Right lobe of liver (tissue), 6 donors: ENCODE results near the gene DNAH2. TPM values are rescaled to one million over a fixed set of nuclear protein-coding genes. Genes with fewer than 3 reads are reported as not detected.

ENCODE experiments used
- ATAC-seq, 4 donors: fragments of 200-7000 bp; cut with Tn5 transposase; one replicate each; pipeline ENCODE4 v1.9.1; 2020; ENCODE audit warnings: mild to moderate bottlenecking in 4 of 4, moderate library complexity in 4 of 4
- DNase-seq, 3 donors: peaks; one replicate each; pipeline ENCODE4 v3.0.0-alpha.2; 2020
- H3K27ac ChIP-seq, 3 donors: fragments of 200-600 bp; one replicate each; pipeline ENCODE4 v1.8.0; 2022
- H3K27me3 ChIP-seq, 2 donors: fragments of 200-600 bp; one replicate each; pipeline ENCODE4 v1.8.0; 2022
- H3K36me3 ChIP-seq, 4 donors: fragments of 200-600 bp; sonication (generic) in 1 of 4; one replicate each; pipeline versions ENCODE4 v1.5.1 to v1.8.0; 2017 to 2022; ENCODE audit warnings: control low read depth in 1 of 4
- H3K4me1 ChIP-seq, 4 donors: fragments of 200-600 bp; sonication (generic) in 1 of 4; one replicate each; pipeline versions ENCODE4 v1.5.1 to v1.8.0; 2017 to 2022; ENCODE audit warnings: control low read depth in 1 of 4
- H3K4me3 ChIP-seq, 3 donors: fragments of 200-600 bp; one replicate each; pipeline ENCODE4 v1.8.0; 2022
- H3K9me3 ChIP-seq, 4 donors: fragments of 200-600 bp; sonication (generic) in 1 of 4; one replicate each; pipeline versions ENCODE4 v1.5.1 to v1.8.0; 2017 to 2022; ENCODE audit warnings: control low read depth in 1 of 4
- POLR2A ChIP-seq: fragments of 450-650 bp; IDR thresholded peaks from one replicate; pipeline ENCODE4 v1.6.1; 2017; ENCODE audit warnings: antibody characterized with exemption, mild to moderate bottlenecking
- WGBS: methylation state at CpG from one replicate; pipeline ENCODE4 v1.1.6; 2018; ENCODE audit warnings: low coverage, low lambda C conversion rate; ENCODE audit not compliant: insufficient coverage; ENCODE audit errors: missing lambda C conversion rate; 5-methylcytosine and 5-hydroxymethylcytosine counted together
- intact Hi-C, 2 donors: fragments of 100-400 bp; cut with DNase I; formaldehyde crosslinking; loops; one replicate each; pipeline versions ENCODE4 v1.11.2 to v1.14.1; 2022
- total RNA-seq, 6 experiments: library from RNA; depleted of rRNA in 2 of 6; stranded (reverse); fragments of >200 nt in 2 of 6; fragmentation: NEBNext Ultra II Directional in 3 of 6; extraction: Animal tissue kit (Norgen Biotek cat#: 25700) in 3 of 6; gene quantifications; one replicate each; pipeline versions ENCODE4 v1.1.0 to v1.2.4, GENCODE V29; 2016 to 2023
- TF ChIP-seq, protein P1 (sequence below), 4 donors: fragments of 200-600 bp in 3 of 4; fragments of 450-650 bp in 1 of 4; IDR thresholded peaks; one replicate each; pipeline versions ENCODE4 v1.5.1 to v1.8.0; 2016 to 2022; ENCODE audit warnings: antibody characterized with exemption in 4 of 4, mild to moderate bottlenecking in 2 of 4
- donor health status: DM: no; HTN: yes; CAD: no.
- donor health status: DM: no; HTN: no; CAD: no.
- donor health status: DM: no; HTN: no; CAD: no.
- donor health status: DM: no; HTN: yes; CAD: no.
- donor health status: DM: no; HTN: yes; CAD: no.

The DNAH2 gene
- total RNA-seq, 6 experiments from 2014 or later: 0.12 to 0.38 (median 0.27) TPM

DNA sequence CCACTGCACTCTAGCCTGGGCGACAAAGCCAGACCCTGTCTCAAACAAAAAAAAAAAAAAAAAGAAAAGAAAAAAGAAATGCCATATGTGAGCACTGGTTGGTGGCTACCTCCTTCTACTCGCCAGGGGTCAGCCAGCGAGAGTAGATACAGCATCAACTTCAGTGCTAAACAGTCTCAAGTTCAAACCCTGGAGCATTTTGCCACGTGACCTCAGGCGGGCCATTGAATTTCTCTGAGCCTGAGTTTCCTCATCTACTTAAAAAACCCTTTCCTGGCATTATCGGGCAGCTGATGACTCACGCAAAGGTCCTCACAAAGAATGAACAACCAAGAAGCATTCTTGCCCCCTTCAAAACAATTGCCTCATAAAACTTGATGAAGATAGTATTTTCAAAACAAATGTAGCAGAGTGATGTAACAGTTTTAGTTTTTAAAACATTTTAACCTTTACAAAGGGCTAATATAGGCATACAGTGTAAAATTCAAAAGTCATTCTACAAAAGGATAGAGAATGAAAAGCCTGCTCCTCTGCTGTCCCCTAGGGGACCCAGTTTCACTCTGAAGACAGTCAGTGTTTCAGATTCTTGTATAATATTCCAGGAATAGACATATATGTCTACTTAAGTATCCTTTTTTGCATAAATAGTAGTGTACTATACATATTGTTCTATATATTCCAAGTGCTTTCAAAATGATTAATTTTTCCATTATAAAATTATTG, 28.4 kb downstream of the DNAH2 start:
- no peak overlapping the region for H3K27ac ChIP-seq
- ATAC-seq (peak in 2 of 4 donors; percentile 36 to 68), DNase-seq (no peak)
- no peaks in the 10 kb centered on the region for H3K9me3 ChIP-seq
- no peaks in the 10 kb centered on the region for H3K36me3 ChIP-seq
- intact Hi-C loops: no loop called here
- no peaks in the 10 kb centered on the region for H3K4me1 ChIP-seq
- TF ChIP-seq, protein P1, sequence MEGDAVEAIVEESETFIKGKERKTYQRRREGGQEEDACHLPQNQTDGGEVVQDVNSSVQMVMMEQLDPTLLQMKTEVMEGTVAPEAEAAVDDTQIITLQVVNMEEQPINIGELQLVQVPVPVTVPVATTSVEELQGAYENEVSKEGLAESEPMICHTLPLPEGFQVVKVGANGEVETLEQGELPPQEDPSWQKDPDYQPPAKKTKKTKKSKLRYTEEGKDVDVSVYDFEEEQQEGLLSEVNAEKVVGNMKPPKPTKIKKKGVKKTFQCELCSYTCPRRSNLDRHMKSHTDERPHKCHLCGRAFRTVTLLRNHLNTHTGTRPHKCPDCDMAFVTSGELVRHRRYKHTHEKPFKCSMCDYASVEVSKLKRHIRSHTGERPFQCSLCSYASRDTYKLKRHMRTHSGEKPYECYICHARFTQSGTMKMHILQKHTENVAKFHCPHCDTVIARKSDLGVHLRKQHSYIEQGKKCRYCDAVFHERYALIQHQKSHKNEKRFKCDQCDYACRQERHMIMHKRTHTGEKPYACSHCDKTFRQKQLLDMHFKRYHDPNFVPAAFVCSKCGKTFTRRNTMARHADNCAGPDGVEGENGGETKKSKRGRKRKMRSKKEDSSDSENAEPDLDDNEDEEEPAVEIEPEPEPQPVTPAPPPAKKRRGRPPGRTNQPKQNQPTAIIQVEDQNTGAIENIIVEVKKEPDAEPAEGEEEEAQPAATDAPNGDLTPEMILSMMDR (IDR thresholded peaks at IDR 0.05): no peak
- no peak for TF ChIP-seq POLR2A
- no peak overlapping the region for H3K4me3 ChIP-seq
- 55% methylated on average over 7 of the region's 7 CpGs for WGBS
- H3K27me3 ChIP-seq: no peaks in the 10 kb centered on the region

DNA sequence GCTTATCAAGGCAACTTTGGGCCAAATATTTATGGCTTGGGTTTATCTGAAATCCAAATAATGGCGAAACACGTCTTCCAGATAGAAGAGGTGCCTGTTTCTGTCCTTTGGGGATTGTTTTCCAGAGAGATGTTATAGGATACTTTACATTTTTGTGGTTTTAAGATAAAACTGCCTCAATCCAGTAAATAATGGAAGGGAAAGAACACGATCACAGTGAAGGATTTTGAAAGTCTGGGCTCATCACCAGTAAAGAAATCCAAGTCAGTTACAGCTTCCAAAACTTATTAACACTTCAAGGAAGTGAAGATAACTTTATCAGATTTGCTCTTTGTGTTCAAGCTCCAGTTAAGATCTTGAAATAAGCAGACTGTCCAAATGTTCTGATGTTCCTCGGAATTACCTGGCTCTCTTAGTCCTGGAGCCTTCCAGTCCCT, 30.1 kb downstream of the DNAH2 start:
- WGBS: 61% methylated on average over 4 of the region's 4 CpGs
- no peak for DNase-seq
- Histone ChIP-seq H3K27ac (no peak overlapping the region), H3K27me3 (no peaks in the 10 kb centered on the region), H3K36me3 (no peaks in the 10 kb centered on the region), H3K9me3 (no peaks in the 10 kb centered on the region), H3K4me1 (no peaks in the 10 kb centered on the region), H3K4me3 (no peak overlapping the region)
- no peak for ATAC-seq
- TF ChIP-seq POLR2A: no peak
- TF ChIP-seq, protein P1 (IDR thresholded peaks at IDR 0.05): no peak
- intact Hi-C loops: no loop called here

DNA sequence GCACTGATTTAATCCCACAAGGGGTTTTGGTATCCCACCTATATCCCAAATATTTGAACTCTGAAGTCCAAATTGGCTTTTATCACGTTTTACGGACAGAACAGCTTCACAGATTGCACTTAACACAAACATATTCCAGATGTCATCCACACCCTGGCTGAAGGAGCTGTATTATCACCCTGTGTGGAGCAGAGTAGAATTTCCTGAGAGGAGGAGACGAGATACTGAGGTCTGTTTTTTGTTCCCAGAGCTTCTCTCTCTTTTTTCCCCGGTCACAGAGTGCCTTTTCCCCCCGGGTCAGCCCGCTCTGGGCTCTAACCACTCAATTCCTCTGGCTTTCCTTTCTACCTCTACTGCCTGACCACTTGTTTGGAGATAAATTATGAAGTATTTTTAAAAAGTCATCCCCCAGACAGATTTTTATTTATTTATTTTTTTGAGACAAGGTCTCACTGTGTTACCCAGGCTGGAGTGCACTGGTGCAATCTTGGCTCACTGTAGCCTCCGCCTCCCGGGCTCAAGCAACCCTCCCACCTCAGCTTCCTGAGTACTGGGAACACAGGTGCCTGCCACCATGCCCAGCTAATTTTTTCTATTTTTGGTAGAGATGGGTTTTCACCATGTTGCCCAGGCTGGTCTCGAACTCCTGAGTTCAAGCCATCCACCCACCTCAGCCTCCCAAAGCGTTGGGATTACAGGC, 30.7 kb downstream of the DNAH2 start:
- intact Hi-C loops: no loop called here
- no peaks in the 10 kb centered on the region for H3K9me3 ChIP-seq
- H3K36me3 ChIP-seq: no peaks in the 10 kb centered on the region
- WGBS: 40% methylated on average over 10 of the region's 10 CpGs
- no peak for ATAC-seq
- no peak for DNase-seq
- TF ChIP-seq POLR2A: no peak
- TF ChIP-seq, protein P1 (IDR thresholded peaks at IDR 0.05): no peak
- H3K4me1 ChIP-seq: no peaks in the 10 kb centered on the region
- no peak overlapping the region for H3K27ac ChIP-seq
- H3K27me3 ChIP-seq: no peaks in the 10 kb centered on the region
- no peak overlapping the region for H3K4me3 ChIP-seq

DNA sequence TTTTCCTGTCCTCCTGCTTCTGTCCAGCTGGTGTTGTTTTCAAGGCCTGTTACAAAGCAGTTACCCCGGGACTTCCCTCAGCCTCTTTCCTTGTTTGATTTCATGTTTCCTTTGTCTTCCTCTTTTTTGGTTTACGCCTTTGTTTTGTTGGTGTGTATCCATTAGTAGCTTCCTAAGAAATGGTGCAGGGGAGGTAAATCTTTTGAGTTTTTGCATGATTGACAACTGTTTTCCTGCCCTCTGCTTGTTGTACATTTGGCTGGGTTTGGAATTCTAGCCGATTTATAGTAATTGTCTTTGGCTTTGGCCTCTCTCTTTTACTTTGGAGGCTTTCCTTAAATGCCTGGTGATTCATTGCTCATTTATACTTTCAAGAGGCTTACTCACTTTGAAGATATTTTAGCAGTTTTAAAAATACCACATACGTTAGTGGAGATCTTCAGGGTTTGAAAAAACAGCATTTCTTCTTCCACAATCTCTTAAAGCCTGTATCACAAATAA, 32.8 kb downstream of the DNAH2 start:
- no peaks in the 10 kb centered on the region for H3K36me3 ChIP-seq
- TF ChIP-seq, protein P1 (IDR thresholded peaks at IDR 0.05): no peak
- TF ChIP-seq POLR2A: no peak
- no peak for DNase-seq
- no peak overlapping the region for H3K4me3 ChIP-seq
- intact Hi-C loops: no loop called here
- H3K27ac ChIP-seq: no peak overlapping the region
- H3K9me3 ChIP-seq: no peaks in the 10 kb centered on the region
- no peaks in the 10 kb centered on the region for H3K4me1 ChIP-seq
- 64% methylated on average over 4 of the region's 4 CpGs for WGBS
- no peak for ATAC-seq
- H3K27me3 ChIP-seq: no peaks in the 10 kb centered on the region
